ENCODE data around the gene LTBP1.
A peak's percentile ranks its signal among the peaks of the same experiment; 100 is the strongest.
"Not testable (repeated sequence)": the region's sequence is repeated elsewhere in the genome, so short reads cannot be mapped to it uniquely, and the experiment has no call there.

The LTBP1 gene

GRCh38 chr2:32946314-32947075 is at the start of gene LTBP1:
LTBP1 (plus strand) TSS chr2:32946953; CDS start chr2:32947325, 372 bp downstream.
- peak within 1 kb of the TSS; percentile 94 for H2AFZ ChIP-seq (ENCODE audit: low read depth, low read length)
- H3K4me1 ChIP-seq (ENCODE audit: insufficient read depth, low read length): peaks cover 8% of the 10 kb centered on the region
- H3K9me3 ChIP-seq (ENCODE audit: low read length): no peaks in the 10 kb centered on the region
- H3K36me3 ChIP-seq (ENCODE audit: insufficient read depth, low read length): no peaks in the 10 kb centered on the region
- H3K4me3 ChIP-seq (ENCODE audit: low read length): peak within 1 kb of the TSS; percentile 64
- H3K27me3 ChIP-seq (ENCODE audit: insufficient read depth, low read length): no peaks in the 10 kb centered on the region

GRCh38 chr2:32900246-32900973 is 46.3 kb upstream of the LTBP1 start:
- Histone ChIP-seq H3K4me1 (ENCODE audit: insufficient read depth, low read length) (no peaks in the 10 kb centered on the region), H3K4me3 (ENCODE audit: low read length) (no peak overlapping the region), H2AFZ (ENCODE audit: low read depth, low read length) (no peak overlapping the region), H3K9me3 (ENCODE audit: low read length) (peaks cover 3% of the 10 kb centered on the region), H3K36me3 (ENCODE audit: insufficient read depth, low read length) (no peaks in the 10 kb centered on the region), H3K27me3 (ENCODE audit: insufficient read depth, low read length) (no peaks in the 10 kb centered on the region)

GRCh38 chr2:32901313-32901712 is 45.4 kb upstream of the LTBP1 start:
- H3K27me3 ChIP-seq (ENCODE audit: insufficient read depth, low read length): no peaks in the 10 kb centered on the region
- peaks cover 3% of the 10 kb centered on the region for H3K9me3 ChIP-seq (ENCODE audit: low read length)
- no peak overlapping the region for H2AFZ ChIP-seq (ENCODE audit: low read depth, low read length)
- H3K4me1 ChIP-seq (ENCODE audit: insufficient read depth, low read length): no peaks in the 10 kb centered on the region
- H3K4me3 ChIP-seq (ENCODE audit: low read length): no peak overlapping the region
- H3K36me3 ChIP-seq (ENCODE audit: insufficient read depth, low read length): no peaks in the 10 kb centered on the region

- Histone ChIP-seq H3K9me3 (ENCODE audit: low read length) (no peaks in the 10 kb centered on the region), H2AFZ (ENCODE audit: low read depth, low read length) (no peak overlapping the region), H3K36me3 (ENCODE audit: insufficient read depth, low read length) (no peaks in the 10 kb centered on the region), H3K4me3 (ENCODE audit: low read length) (no peak overlapping the region), H3K27me3 (ENCODE audit: insufficient read depth, low read length) (no peaks in the 10 kb centered on the region), H3K4me1 (ENCODE audit: insufficient read depth, low read length) (no peaks in the 10 kb centered on the region)
These were observed 44.6 kb upstream of the LTBP1 start for GRCh38 chr2:32902174-32902573.

- Histone ChIP-seq H3K4me3 (ENCODE audit: low read length) (no peak overlapping the region), H3K36me3 (ENCODE audit: insufficient read depth, low read length) (no peaks in the 10 kb centered on the region), H3K9me3 (ENCODE audit: low read length) (no peaks in the 10 kb centered on the region), H2AFZ (ENCODE audit: low read depth, low read length) (no peak overlapping the region), H3K27me3 (ENCODE audit: insufficient read depth, low read length) (no peaks in the 10 kb centered on the region), H3K4me1 (ENCODE audit: insufficient read depth, low read length) (no peaks in the 10 kb centered on the region)
These were observed 43.8 kb upstream of the LTBP1 start for GRCh38 chr2:32902986-32903385.

- no peaks in the 10 kb centered on the region for H3K9me3 ChIP-seq (ENCODE audit: low read length)
- no peak overlapping the region for H2AFZ ChIP-seq (ENCODE audit: low read depth, low read length)
- no peaks in the 10 kb centered on the region for H3K36me3 ChIP-seq (ENCODE audit: insufficient read depth, low read length)
- H3K4me3 ChIP-seq (ENCODE audit: low read length): no peak overlapping the region
- no peaks in the 10 kb centered on the region for H3K4me1 ChIP-seq (ENCODE audit: insufficient read depth, low read length)
- no peaks in the 10 kb centered on the region for H3K27me3 ChIP-seq (ENCODE audit: insufficient read depth, low read length)
These were observed 42.7 kb upstream of the LTBP1 start for GRCh38 chr2:32904074-32904473.

GRCh38 chr2:32904751-32905150 is 42.0 kb upstream of the LTBP1 start:
- Histone ChIP-seq H2AFZ (ENCODE audit: low read depth, low read length) (no peak overlapping the region), H3K36me3 (ENCODE audit: insufficient read depth, low read length) (no peaks in the 10 kb centered on the region), H3K27me3 (ENCODE audit: insufficient read depth, low read length) (no peaks in the 10 kb centered on the region), H3K9me3 (ENCODE audit: low read length) (no peaks in the 10 kb centered on the region), H3K4me1 (ENCODE audit: insufficient read depth, low read length) (peaks cover 1% of the 10 kb centered on the region), H3K4me3 (ENCODE audit: low read length) (no peak overlapping the region)

GRCh38 chr2:32905270-32905669 is 41.5 kb upstream of the LTBP1 start:
- H2AFZ ChIP-seq (ENCODE audit: low read depth, low read length): no peak overlapping the region
- no peaks in the 10 kb centered on the region for H3K27me3 ChIP-seq (ENCODE audit: insufficient read depth, low read length)
- no peaks in the 10 kb centered on the region for H3K9me3 ChIP-seq (ENCODE audit: low read length)
- peaks cover 3% of the 10 kb centered on the region for H3K4me1 ChIP-seq (ENCODE audit: insufficient read depth, low read length)
- H3K4me3 ChIP-seq (ENCODE audit: low read length): no peak overlapping the region
- H3K36me3 ChIP-seq (ENCODE audit: insufficient read depth, low read length): no peaks in the 10 kb centered on the region

- no peaks in the 10 kb centered on the region for H3K27me3 ChIP-seq (ENCODE audit: insufficient read depth, low read length)
- H3K9me3 ChIP-seq (ENCODE audit: low read length): no peaks in the 10 kb centered on the region
- no peak overlapping the region for H2AFZ ChIP-seq (ENCODE audit: low read depth, low read length)
- peaks cover 8% of the 10 kb centered on the region for H3K4me1 ChIP-seq (ENCODE audit: insufficient read depth, low read length)
- no peaks in the 10 kb centered on the region for H3K36me3 ChIP-seq (ENCODE audit: insufficient read depth, low read length)
- no peak overlapping the region for H3K4me3 ChIP-seq (ENCODE audit: low read length)
These were observed 35.7 kb upstream of the LTBP1 start for GRCh38 chr2:32910883-32911598.

- no peaks in the 10 kb centered on the region for H3K9me3 ChIP-seq (ENCODE audit: low read length)
- H3K36me3 ChIP-seq (ENCODE audit: insufficient read depth, low read length): no peaks in the 10 kb centered on the region
- no peak overlapping the region for H3K4me3 ChIP-seq (ENCODE audit: low read length)
- H2AFZ ChIP-seq (ENCODE audit: low read depth, low read length): no peak overlapping the region
- peaks cover 3% of the 10 kb centered on the region for H3K4me1 ChIP-seq (ENCODE audit: insufficient read depth, low read length)
- no peaks in the 10 kb centered on the region for H3K27me3 ChIP-seq (ENCODE audit: insufficient read depth, low read length)
These were observed 31.1 kb upstream of the LTBP1 start for GRCh38 chr2:32915694-32916093.

GRCh38 chr2:32918774-32919173 is 28.0 kb upstream of the LTBP1 start:
- Histone ChIP-seq H3K36me3 (ENCODE audit: insufficient read depth, low read length) (no peaks in the 10 kb centered on the region), H3K4me1 (ENCODE audit: insufficient read depth, low read length) (no peaks in the 10 kb centered on the region), H3K27me3 (ENCODE audit: insufficient read depth, low read length) (no peaks in the 10 kb centered on the region), H3K9me3 (ENCODE audit: low read length) (no peaks in the 10 kb centered on the region), H2AFZ (ENCODE audit: low read depth, low read length) (no peak overlapping the region), H3K4me3 (ENCODE audit: low read length) (no peak overlapping the region)

GRCh38 chr2:32919901-32920300 is 26.9 kb upstream of the LTBP1 start:
- not testable (repeated sequence) for H3K4me1 ChIP-seq (ENCODE audit: insufficient read depth, low read length); H3K9me3 ChIP-seq (ENCODE audit: low read length); H3K36me3 ChIP-seq (ENCODE audit: insufficient read depth, low read length); H2AFZ ChIP-seq (ENCODE audit: low read depth, low read length); H3K27me3 ChIP-seq (ENCODE audit: insufficient read depth, low read length); H3K4me3 ChIP-seq (ENCODE audit: low read length)

GRCh38 chr2:32921486-32921885 is 25.3 kb upstream of the LTBP1 start:
- H3K4me3 ChIP-seq (ENCODE audit: low read length); H3K9me3 ChIP-seq (ENCODE audit: low read length); H3K27me3 ChIP-seq (ENCODE audit: insufficient read depth, low read length); H2AFZ ChIP-seq (ENCODE audit: low read depth, low read length); H3K4me1 ChIP-seq (ENCODE audit: insufficient read depth, low read length); H3K36me3 ChIP-seq (ENCODE audit: insufficient read depth, low read length): not testable (repeated sequence)
